Midbrain (tissue), 1 donor: Measurements from ENCODE around the gene COA3.

ENCODE experiments used
- DNase-seq: peaks from one replicate; lab custom pipeline; 2025; lab: John Stamatoyannopoulos, UW

COA3 gene

DNA sequence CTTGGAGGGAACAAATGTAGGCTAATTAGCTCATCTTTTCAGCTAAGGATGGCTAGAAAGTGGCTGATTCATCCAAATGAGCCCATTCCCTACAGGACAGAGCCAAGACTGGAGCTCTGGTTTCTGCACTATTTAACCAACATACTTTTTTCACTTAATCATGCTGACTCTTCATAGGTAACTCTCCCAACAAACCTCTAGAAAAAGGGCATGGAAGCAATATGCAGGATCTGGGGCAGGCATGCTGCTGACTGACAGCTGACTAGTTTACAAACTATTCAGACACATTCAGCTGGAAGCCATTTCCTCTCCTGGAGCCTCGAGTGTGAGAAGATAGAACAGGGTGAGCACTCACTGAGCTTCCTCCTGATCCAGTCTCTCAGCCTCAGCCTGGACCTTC, 19.4 kb upstream of the COA3 start:
- no peak for DNase-seq

DNA sequence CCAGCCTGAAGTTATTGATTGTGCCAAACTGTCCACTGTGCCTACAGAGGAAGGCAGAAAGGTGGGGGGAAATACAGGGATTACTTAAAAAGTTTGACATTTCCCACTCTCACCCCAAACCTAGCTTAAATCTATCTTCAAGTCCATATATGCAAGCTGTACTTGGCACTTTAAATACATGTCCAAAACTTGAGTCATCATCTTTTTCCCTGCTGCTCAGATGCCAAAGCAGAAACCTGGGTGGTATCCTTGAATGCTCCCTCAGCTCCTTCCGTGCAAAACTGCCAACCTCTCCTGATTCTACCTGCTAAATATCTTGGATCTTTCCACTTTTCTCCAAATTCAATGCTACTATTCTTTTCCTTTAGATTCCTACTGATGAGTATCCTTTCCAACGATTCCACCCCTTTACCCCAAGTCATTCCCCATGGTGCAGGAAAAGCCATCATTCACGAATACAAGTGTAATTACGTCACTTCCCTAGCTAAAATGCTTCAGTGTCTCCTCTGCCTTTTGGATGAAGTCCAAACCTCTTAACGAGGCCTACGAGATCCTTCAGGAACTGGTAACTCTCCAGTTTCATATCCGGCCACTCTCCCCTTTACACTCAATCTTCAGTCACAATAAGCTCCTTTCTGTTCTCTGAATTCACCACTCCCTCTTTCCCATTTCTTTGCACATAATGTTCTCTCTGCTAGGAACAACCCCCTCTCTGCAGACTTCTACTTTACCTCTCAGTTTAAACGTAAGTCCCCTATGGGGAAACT, 16.3 kb upstream of the COA3 start:
- DNase-seq: no peak

DNA sequence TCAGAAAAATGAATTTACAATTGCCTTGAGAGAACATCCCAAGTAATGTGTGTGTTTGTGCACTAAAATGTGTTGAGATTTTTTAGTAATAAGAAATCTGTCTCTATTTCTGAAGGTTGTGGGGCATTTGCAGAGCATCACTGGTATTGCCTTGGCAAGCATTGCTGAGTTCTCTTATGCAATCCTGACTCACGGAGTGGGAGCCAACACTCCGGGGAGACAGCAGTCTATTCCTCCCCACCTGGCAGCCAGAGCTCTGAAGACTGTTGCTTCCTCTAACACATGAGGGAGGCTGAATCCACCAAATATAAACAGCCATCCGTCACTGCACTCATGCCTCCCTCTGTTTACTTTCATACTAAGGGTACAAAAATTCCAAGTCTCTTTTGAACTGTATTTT, 10.7 kb upstream of the COA3 start:
- DNase-seq: no peak

DNA sequence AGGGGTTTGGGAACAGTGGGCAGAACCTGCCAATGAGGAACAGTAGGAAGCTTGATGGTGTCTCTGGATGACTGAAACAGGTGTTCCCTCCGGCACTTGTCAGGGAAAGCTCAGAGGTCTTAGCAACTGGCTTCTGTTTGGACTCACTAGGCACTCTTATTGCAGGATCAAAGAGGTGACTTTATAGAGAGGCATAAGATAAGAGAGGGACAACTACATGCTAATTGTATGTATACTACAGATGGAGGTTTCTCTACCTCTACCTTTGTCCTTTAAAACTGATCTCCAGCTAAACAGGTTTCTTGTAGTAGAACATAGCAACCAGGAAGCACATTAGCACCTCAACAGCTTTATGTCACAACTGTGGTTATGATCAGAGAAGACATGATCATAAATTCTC, 7.7 kb upstream of the COA3 start:
- DNase-seq: no peak

DNA sequence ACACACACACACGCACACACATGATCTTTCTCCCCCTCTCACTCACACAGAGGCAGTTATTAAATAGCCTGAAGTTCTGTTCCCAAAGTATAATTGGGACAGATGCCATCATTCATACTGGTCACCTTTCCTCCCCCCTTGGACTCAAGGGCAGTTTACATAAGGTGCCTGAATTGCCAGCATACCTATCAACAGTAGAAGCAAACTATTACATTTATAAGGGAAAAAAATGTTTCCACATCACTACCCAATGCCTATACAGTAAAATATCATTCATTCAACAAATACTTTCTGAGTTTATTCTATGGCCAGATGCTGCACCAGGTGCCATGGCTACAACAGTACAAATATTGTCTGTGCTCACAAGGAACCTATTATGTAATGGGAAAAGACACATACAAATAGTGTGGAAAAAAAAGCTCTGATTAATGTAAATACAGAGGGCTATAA, 6.4 kb upstream of the COA3 start:
- DNase-seq: no peak

DNA sequence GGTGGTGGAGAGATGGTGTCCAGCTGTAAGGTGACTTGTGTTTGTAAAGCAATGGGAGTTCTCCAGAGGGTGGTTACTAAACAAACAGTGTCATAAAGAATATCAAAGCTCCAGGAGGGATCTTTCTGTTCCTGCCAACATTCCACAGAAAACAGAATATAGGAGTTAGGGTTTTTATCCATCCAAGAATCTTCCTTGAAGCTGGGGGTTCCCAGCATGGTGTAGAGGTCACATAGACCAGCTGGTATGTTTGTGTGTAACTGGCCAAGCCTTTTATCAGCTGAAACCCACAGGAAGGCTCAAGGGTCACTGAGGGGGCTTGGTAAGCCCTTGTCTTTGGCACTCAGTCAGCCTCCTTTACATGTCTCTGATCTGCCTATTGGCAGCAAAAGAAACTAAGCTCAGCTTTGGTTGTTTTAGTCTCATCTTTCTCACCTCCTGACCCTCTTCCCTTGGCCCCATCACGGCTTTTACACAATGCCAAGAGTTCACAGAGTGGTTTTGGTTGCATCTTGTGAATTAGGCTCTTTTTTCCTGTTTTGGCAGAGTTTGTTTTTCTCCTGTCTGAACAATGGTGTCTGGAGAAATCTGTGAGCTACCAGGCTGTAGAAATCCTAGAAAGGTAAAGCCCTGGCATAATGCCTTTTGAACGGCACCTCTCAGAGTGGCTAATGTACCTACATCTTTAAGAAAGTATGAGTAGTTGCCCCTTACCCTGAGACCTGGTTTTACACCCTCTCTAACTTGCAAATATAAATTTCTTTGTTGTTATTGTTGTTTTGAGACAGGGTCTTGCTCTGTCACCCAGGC, 4.8 kb upstream of the COA3 start:
- no peak for DNase-seq

DNA sequence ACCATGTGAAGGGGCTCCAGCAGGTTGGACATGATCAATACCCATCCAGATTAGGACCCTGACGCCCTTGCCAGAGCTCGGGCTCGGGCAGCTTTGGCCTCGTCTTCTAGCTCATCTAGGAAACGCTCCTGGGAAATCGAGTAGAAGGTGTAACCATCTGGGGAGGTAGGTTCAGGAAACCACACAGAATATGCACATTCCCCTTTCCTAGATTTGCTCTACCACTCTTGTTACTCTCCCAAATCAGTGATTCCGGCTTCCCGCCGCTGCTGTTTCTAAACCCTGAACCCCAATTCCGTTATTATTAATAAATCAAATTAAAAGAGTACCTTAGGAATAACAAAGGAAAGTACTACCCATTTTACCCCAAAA, 507 bp downstream of the COA3 start:
- no peak for DNase-seq

DNA sequence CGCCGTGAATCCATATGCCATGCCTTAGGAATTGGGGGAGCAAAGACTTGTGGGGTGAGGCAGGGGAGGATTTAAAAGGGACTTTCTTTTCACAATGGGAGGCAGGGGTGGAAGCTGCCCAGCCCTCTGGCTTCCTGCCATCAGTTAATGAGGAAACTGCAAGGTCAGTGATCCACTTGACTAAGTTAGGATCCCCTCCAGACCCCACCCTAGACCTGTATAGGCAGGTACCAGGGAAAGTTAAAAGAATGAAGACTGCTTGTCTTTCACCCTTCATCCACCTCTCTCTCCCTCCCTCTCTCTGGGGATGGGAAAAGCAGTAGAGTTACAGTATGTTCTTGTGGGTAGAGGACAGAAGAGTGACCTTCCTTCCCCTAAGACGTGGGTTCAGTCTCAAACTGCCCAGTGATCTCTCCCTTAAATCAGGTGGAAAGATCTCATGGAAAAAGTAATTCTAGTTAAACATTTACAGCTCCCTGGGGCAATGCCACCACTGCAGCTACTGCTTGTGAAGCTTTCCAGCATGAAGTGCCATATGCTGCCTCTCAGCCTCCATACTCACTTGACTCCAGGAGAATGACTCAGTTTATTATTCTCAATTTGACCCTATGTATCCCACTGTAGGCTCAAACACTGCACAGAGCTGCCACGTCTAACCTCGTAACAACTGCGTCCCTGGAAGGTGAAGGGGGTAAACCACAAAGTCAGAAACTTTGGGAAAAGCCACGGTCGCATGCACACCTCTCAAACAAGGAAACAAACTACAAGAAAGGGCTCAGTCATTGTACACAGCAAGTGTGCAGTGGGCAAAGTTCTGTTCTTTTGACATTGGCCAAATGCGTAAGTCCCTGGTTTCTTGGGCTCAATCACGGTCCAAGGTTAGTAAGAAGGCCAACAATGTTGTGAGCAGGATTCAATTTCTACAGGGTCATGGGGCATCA, 1.2 kb downstream of the COA3 start:
- DNase-seq: no peak

DNA sequence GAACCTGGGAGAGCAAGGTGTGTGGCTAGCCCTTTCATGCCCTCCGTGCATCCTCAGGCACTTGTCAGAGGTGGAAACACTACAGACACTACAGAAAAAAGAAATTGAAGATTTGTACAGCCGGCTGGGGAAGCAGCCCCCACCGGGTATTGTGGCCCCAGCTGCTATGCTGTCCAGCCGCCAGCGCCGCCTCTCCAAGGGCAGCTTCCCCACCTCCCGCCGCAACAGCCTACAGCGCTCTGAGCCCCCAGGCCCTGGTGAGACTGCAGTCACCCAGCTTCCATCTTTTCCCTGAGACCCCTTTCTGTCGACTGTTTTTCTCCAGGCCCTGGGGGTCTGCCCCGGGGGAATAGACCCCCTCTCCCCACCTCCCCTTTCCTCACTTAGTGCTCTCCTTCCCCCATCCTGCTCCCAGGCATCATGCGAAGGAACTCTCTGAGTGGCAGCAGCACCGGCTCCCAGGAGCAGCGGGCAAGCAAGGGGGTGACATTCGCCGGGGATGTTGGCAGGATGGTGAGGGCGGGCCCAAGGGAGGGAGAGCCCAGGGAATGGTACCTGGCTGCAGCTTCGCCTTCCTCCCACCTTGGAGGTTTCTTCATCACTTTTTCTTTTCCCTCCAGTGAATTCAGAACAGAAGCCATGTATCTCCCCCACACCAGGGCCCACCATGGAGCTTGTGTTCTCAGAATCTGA, 2.3 kb downstream of the COA3 start:
- DNase-seq: no peak

DNA sequence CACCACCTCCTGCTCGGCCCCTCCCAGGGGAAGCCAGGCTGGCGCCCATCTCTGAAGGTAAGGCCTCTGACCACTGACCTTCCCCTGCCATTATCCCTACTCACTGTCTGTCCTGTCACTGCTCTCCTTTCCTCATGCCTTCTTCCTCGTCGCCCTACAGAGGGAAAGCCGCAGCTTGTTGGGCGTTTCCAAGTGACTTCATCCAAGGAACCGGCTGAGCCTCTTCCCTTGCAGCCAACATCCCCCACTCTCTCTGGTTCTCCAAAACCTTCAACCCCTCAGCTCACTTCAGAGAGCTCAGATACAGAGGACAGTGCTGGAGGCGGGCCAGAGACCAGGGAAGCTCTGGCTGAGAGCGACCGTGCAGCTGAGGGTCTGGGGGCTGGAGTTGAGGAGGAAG, 3.0 kb downstream of the COA3 start:
- no peak for DNase-seq

DNA sequence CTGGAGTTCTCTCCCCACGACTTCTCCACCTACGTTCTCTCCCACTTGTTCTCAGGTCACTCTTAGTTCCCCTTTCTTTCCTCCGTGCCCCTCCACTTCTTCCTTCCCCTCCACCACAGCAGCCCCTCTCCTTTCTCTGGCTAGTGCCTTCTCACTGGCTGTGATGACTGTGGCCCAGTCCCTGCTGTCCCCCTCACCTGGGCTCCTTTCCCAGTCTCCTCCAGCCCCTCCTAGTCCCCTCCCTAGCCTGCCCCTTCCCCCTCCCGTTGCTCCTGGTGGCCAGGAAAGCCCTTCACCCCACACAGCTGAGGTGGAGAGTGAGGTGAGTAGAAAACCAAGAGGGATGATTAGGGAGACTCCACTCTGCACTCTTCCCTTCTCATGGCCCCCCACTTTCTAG, 3.4 kb downstream of the COA3 start:
- DNase-seq: no peak

DNA sequence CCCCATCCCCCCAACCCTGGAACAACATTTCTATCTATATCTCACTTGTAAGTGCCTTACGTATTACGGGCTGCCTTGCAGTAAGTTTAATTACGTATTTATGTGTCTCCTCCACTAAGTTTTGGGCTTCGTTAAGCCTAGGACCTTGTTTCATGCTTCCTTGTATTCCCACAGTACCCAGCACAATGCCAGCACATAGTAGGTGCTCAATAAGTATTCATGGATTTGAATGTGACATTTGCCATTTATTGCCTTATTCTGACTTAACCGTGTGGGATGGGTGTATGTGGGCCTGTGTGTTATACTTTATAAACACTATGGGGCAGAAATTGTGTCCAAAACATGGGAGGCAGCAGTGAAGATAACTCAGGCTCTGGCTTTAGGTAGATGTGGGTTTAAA, 6.0 kb downstream of the COA3 start:
- no peak for DNase-seq

DNA sequence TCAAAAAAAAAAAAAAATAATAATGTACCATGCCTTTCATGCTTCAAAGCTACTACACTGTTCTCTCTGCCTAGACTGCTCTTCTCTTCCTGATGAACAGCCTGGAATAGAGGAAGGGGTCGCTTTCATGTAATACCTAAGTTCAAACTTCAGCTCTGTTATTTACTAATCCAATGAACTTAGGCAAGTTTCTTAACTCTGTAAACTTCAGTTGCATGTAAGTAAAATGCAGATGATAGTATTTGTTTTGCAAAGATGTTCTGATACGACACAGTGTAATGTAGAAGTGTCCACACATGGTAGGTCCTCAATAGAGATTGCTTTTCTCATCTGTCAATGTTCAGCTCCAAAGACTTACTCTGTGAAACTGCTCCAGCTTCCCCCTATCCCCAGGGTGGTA, 6.6 kb downstream of the COA3 start:
- no peak for DNase-seq

DNA sequence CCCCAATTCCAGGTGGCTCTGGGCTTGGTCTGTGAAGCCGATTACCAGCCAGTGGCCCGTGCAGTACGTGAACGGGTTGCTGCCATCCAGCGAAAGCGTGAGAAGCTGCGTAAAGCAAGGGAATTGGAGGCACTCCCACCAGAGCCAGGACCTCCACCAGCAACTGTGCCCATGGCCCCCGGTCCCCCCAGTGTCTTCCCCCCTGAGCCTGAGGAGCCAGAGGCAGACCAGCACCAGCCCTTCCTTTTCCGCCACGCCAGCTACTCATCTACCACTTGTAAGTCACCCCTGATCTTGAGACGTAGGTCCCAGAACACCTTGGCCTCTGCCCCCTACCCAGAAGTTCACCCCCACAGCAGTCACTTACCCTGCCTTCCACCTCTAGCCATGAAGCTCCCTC, 11.2 kb downstream of the COA3 start:
- no peak for DNase-seq

DNA sequence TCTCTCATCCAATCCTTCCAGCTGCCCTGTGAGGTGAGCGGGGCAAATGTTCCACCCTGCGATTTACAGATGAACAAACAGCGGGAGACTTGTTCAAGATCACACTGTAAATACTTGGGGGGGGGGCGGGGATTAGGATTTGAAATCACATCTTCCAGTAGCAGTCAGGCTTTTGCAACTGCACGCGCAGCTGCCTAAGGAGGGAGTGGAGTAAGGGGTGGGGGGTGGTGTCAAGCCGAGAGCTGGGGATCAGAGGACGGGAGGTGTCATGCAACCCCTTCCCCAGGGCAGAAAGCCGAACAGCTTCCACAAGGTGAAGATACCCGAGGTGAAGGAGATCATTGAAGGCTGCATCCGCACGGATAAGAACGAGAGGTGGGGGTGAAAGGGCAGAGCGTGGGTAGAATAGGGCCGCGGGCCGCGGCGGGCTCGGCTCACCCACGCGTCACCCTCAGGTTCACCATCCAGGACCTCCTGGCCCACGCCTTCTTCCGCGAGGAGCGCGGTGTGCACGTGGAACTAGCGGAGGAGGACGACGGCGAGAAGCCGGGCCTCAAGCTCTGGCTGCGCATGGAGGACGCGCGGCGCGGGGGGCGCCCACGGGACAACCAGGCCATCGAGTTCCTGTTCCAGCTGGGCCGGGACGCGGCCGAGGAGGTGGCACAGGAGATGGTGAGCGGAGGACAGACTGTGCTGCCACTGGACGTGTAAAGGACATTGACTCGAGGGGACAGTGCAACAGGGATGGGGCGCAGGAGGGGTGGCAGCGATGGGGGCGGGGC, 13.5 kb downstream of the COA3 start:
- DNase-seq: no peak

DNA sequence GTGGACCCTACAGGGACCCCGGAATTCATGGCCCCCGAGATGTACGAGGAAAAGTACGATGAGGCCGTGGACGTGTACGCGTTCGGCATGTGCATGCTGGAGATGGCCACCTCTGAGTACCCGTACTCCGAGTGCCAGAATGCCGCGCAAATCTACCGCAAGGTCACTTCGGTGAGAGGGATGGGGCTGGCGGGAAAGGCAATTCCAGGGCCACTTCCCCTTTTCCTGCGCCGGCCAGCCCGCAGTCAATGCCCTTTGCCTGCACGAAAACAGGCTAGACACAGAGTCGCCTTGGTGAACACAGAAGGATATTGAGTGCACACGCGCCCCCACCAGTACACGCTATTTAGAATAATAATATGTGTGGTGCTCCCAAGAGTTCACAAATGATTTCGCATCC, 14.1 kb downstream of the COA3 start:
- DNase-seq: no peak

DNA sequence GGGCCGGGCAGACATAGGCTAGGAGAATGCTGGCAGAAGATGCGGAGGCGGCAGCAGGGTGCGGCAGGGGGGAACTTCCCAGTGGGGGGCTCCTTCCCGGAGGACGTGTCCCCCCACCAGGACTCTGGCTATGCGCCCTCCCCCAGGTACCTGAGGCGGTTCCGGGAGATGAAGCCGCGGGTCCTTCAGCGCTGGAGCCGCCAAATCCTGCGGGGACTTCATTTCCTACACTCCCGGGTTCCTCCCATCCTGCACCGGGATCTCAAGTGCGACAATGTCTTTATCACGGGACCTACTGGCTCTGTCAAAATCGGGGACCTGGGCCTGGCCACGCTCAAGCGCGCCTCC, 14.7 kb downstream of the COA3 start:
- no peak for DNase-seq

DNA sequence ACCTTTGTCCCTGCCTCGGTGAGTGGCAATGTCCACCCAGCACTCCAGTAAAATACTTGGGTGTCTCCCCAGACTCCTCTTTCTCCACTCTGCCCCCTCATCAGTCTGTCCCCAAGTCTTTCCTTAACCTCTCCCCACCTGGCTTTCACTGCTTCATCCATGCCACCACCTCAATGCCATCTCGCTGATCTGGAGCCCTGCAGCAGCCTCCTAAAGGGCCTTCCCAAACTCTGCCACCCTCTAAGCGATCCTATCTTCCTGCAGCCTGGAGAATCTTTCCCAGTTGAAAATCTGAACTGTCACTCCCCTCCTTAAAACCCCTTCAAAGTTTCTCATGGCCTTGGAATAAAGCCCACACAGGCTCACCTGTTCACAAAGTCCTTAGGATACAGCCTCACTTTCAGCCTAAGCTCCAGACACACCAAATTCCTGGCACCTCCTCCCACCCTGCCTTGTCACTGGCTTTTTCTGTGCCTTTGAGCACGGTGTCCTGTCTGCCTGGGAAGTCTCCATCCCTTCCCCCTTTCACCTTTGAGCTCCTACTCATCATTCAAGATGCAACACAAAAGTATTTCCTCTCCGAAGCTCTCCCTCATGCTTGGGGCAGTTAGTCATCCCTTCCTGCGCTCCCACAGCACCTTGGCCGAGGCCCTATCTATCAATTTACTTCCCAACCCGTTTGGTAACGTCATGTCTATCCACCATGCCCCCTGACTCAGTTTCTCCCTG, 15.3 kb downstream of the COA3 start:
- no peak for DNase-seq

DNA sequence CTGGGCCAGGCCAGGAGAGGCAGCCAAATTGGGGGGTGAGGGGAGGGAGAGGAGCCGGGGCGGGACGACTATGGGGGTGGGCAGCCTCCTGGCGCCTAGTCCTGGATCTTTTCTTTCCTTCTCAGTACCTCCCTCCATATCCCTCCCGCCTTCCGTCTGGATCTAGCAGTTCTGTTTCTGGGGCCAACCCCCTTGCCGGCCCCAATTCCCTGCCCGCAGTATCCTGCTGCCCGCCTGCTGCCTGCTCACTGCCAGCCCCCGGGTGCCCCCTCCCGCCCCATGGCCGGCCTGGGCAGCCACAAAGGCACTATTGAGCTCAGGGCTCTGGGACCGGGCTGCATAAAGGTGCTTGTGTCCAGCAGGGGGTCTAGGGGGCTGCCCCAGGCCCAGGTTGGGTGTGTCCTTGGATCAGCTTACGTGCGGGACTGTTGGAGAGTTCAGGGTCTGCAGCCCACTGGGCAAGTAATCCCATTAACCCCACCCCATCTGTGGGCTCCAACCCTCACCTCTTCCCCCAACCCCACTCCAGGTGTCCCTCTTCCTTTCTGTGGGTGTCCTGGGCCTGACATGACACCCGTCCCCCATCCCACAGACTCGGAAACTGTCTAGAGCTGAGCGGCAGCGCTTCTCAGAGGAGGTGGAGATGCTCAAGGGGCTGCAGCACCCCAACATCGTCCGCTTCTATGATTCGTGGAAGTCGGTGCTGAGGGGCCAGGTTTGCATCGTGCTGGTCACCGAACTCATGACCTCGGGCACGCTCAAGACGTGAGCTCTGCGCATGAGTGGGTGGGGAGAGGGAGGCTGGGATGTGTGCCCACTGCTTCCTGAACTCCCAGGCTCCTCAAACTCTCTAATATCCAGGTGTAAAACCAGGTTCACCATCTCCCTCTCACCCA, 16.1 kb downstream of the COA3 start:
- DNase-seq: no peak
